Lung (tissue), 12 donors: ENCODE data around the gene CDH23. TPM values are rescaled to one million over a fixed set of nuclear protein-coding genes. Genes with fewer than 3 reads are reported as not detected.

Experiments
- ATAC-seq: fragments of 200-7000 bp; cut with Tn5 transposase; one replicate; pipeline ENCODE4 v1.9.1; 2020; ENCODE audit warnings: moderate number of reproducible peaks; ENCODE audit not compliant: insufficient read depth, low FRiP score
- DNase-seq, 3 donors: peaks; one replicate each; pipeline ENCODE4 v3.0.0-alpha.2; 2013 to 2017
- H3K27ac ChIP-seq, 2 donors: one replicate each; pipeline ENCODE4 v1.5.1; 2013; ENCODE audit warnings: mild to moderate bottlenecking in 2 of 2, moderate library complexity in 2 of 2, control low read depth in 1 of 2, inconsistent platforms in 1 of 2, low read depth in 1 of 2, low read length in 1 of 2
- H3K27me3 ChIP-seq, 3 donors: one replicate each; pipeline ENCODE4 v1.5.1; 2013; ENCODE audit warnings: low read length in 2 of 3; ENCODE audit not compliant: control insufficient read depth in 3 of 3, insufficient read depth in 3 of 3
- H3K36me3 ChIP-seq, 4 donors: one replicate each; pipeline ENCODE4 v1.5.1; 2013; ENCODE audit warnings: low read length in 4 of 4, mild to moderate bottlenecking in 1 of 4, moderate library complexity in 1 of 4; ENCODE audit not compliant: control insufficient read depth in 4 of 4, insufficient read depth in 4 of 4
- H3K4me1 ChIP-seq, 5 donors: one replicate each; pipeline ENCODE4 v1.5.1; 2013; ENCODE audit warnings: low read length in 5 of 5, mild to moderate bottlenecking in 2 of 5, moderate library complexity in 1 of 5; ENCODE audit not compliant: control insufficient read depth in 5 of 5, insufficient read depth in 5 of 5
- H3K4me3 ChIP-seq: one replicate; pipeline ENCODE4 v1.5.1; 2013; ENCODE audit warnings: mild to moderate bottlenecking, control low read depth, moderate library complexity
- H3K9ac ChIP-seq, 2 donors: one replicate each; pipeline ENCODE4 v1.5.1; 2013; ENCODE audit warnings: low read length in 2 of 2, control low read depth in 1 of 2; ENCODE audit not compliant: insufficient read depth in 1 of 2
- H3K9me3 ChIP-seq, 4 donors: one replicate each; pipeline ENCODE4 v1.5.1; 2013; ENCODE audit warnings: low read length in 3 of 4, mild to moderate bottlenecking in 1 of 4, moderate library complexity in 1 of 4; ENCODE audit not compliant: control insufficient read depth in 4 of 4, insufficient read depth in 3 of 4
- CTCF ChIP-seq: IDR thresholded peaks from 2 replicates; pipeline ENCODE4 v1.5.1; 2012; ENCODE audit warnings: mild to moderate bottlenecking; ENCODE audit errors: control extremely low read depth, extremely low read depth
- WGBS, 2 donors: extraction: QIAGEN DNeasy Blood & Tissue Kit; methylation state at CpG; one replicate each; pipeline ENCODE4 v1.1.7; 2013; 5-methylcytosine and 5-hydroxymethylcytosine counted together
- polyA plus RNA-seq, 2 donors: library from polyadenylated mRNA; stranded (reverse); fragments of 200-250 nt; gene quantifications; one replicate each; pipeline ENCODE4 v1.2.1, GENCODE V29; 2013
- total RNA-seq, 2 donors: library from RNA; depleted of rRNA in 1 of 2; stranded (reverse); fragments of >200 nt in 1 of 2; gene quantifications; one replicate each; pipeline ENCODE4 v1.2.1, GENCODE V29; 2014 to 2021
- donor health status: control.
- donor health status: control.
- donor health status: Bipolar disorder and iron deficiency.
- donor health status: healthy.
- donor health status: DM: yes; HTN: yes; CAD: no.

The CDH23 gene
- total and polyA plus RNA-seq, 4 donors = 4.5 to 29.5 (median 6.0) TPM

DNA sequence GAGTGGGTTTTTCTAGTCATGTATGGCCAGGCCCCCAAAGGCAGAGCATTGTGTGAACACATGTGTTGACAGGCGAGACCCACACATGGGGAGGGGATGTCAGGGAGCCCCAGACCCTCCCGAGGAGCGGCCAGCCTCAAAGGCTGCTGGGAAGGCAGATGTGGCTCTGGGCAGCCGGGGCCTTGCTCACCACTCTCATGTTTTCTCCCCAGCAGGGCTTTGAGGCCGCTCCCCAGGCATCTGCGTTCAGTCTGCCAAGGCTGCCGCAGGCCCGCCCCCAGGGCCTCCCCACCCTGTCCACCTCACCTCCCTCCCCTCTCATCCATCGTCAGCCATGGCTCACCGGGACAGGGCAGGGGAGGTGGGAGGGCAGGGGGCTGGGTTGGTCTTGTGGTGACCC is 393.2 kb downstream of the CDH23 start:
- Histone ChIP-seq H3K27ac (no peak overlapping the region), H3K36me3 (no peaks in the 10 kb centered on the region), H3K9me3 (no peaks in the 10 kb centered on the region), H3K27me3 (no peaks in the 10 kb centered on the region), H3K4me3 (no peak overlapping the region), H3K9ac (no peak overlapping the region), H3K4me1 (no peaks in the 10 kb centered on the region)
- no peak for TF ChIP-seq CTCF
- DNase-seq (no peak), ATAC-seq (no peak)
- WGBS, 2 donors = 84% methylated on average over 9 to 10 of the region's 10 CpGs

GRCh38 chr10:71790749-71791440 is 394.2 kb downstream of the CDH23 start:
- no peak overlapping the region for H3K27ac ChIP-seq
- WGBS, 2 donors = 80% methylated on average over 17 of the region's 17 CpGs
- H3K9ac ChIP-seq = no peak overlapping the region
- H3K9me3 ChIP-seq = no peaks in the 10 kb centered on the region
- H3K27me3 ChIP-seq = no peaks in the 10 kb centered on the region
- TF ChIP-seq CTCF = no peak
- ATAC-seq (no peak), DNase-seq (no peak)
- no peaks in the 10 kb centered on the region for H3K36me3 ChIP-seq
- no peaks in the 10 kb centered on the region for H3K4me1 ChIP-seq
- H3K4me3 ChIP-seq = no peak overlapping the region

DNA sequence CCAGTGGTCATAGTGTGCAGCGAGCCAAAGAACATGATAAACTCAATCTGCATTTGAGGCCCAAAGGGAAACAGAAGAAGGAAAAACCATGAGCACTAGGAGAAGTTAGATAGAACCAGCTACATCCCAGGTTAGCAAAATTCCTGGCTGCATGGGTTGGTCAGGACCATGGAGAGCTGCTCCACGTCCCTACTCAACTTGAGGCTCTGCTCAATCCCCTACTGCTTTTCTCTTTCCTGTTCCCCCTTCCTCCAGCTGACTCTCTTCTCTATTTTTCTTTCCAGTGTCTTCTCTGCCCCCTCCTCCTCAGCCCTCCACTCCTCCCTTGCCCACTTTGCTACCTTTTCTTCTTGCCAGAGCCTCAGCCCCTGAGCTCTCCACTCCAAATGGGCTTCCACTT is 398.5 kb downstream of the CDH23 start:
- no peaks in the 10 kb centered on the region for H3K36me3 ChIP-seq
- H3K4me1 ChIP-seq = no peaks in the 10 kb centered on the region
- 18 to 31% methylated on average over 2 of the region's 2 CpGs for WGBS, 2 donors
- no peak overlapping the region for H3K27ac ChIP-seq
- H3K4me3 ChIP-seq = no peak overlapping the region
- DNase-seq (peak; percentile 42 to 74 (median 55)), ATAC-seq (no peak)
- H3K27me3 ChIP-seq = no peaks in the 10 kb centered on the region
- H3K9ac ChIP-seq = no peak overlapping the region
- peaks cover 0 to 3% (median 0%) of the 10 kb centered on the region in 4 donors for H3K9me3 ChIP-seq
- TF ChIP-seq CTCF = no peak
